Measurements from ENCODE around the gene MYOCOS. TPM values are rescaled to one million over a fixed set of nuclear protein-coding genes. Genes with fewer than 3 reads are reported as not detected.
"Not testable (repeated sequence)": the region's sequence is repeated elsewhere in the genome, so short reads cannot be mapped to it uniquely, and the experiment has no call there.

MYOCOS gene
- total and polyA plus RNA-seq, 12 donors = 0.06 TPM; not detected in 11

DNA sequence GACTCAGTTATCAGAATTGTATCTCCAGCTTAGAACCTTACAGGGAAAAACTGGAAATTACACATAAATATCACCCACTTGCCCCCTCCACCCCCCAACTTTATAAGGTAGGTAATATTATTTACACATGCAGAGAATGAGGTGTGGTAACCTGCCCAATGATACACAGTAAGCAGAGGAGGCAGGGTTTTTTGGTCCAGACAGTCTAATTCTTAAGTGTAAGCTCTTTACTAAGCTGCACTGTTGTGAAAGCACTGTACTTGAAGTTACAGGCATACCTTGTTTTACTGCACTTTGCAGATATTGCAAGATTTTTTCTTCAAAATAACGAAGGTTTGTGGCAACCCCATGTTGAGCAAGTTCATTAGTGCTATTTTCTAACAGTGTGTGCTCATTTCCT lies 24.8 kb upstream of the MYOCOS start:
- 57 to 77% (median 71%) methylated on average over 1 of the region's 1 CpG for WGBS, 4 donors
- H3K36me3 ChIP-seq (replicated peaks in 1 of 2) = peaks cover 0 to 9% of the 10 kb centered on the region in 2 donors
- H3K9me3 ChIP-seq (replicated peaks in 1 of 3) = no peaks in the 10 kb centered on the region
- no peak for DNase-seq
- H3K4me3 ChIP-seq = no peak overlapping the region
- no peaks in the 10 kb centered on the region for H3K4me1 ChIP-seq (replicated peaks in 1 of 2)
- TF ChIP-seq, protein P1, sequence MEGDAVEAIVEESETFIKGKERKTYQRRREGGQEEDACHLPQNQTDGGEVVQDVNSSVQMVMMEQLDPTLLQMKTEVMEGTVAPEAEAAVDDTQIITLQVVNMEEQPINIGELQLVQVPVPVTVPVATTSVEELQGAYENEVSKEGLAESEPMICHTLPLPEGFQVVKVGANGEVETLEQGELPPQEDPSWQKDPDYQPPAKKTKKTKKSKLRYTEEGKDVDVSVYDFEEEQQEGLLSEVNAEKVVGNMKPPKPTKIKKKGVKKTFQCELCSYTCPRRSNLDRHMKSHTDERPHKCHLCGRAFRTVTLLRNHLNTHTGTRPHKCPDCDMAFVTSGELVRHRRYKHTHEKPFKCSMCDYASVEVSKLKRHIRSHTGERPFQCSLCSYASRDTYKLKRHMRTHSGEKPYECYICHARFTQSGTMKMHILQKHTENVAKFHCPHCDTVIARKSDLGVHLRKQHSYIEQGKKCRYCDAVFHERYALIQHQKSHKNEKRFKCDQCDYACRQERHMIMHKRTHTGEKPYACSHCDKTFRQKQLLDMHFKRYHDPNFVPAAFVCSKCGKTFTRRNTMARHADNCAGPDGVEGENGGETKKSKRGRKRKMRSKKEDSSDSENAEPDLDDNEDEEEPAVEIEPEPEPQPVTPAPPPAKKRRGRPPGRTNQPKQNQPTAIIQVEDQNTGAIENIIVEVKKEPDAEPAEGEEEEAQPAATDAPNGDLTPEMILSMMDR (IDR thresholded peaks at IDR 0.05) = no peak
- TF ChIP-seq POLR2A (IDR thresholded peaks at IDR 0.05) = no peak
- intact Hi-C loops (cut with DNase I) = no loop called here
- H3K27me3 ChIP-seq = no peaks in the 10 kb centered on the region
- H3K27ac ChIP-seq = no peak overlapping the region

DNA sequence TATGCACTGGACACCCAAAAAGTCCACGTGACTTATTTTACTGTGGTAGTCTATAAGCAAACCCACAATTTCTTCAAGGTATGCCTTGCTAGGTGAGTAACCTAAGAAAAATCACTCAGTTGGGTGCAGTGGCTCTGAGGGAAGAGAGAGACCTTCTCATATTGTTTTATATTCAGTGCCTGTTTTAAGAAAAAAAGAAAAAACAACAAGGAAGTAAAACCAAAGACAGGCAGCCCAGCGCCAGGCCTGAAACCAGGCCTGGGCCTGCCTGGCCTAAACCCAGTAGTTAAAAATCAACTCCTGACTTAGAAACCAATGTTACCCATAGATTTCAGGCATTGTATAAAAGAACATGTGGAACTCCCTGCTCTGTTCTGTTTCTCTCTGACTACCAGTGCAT lies 21.7 kb upstream of the MYOCOS start:
- intact Hi-C loops (cut with DNase I); DNase-seq; H3K4me1 ChIP-seq (replicated peaks in 1 of 2); H3K27me3 ChIP-seq; H3K27ac ChIP-seq; H3K9me3 ChIP-seq (replicated peaks in 1 of 3); H3K36me3 ChIP-seq (replicated peaks in 1 of 2); H3K4me3 ChIP-seq: not testable (repeated sequence)
- 92 to 100% (median 93%) methylated on average over 2 of the region's 2 CpGs for WGBS, 4 donors

DNA sequence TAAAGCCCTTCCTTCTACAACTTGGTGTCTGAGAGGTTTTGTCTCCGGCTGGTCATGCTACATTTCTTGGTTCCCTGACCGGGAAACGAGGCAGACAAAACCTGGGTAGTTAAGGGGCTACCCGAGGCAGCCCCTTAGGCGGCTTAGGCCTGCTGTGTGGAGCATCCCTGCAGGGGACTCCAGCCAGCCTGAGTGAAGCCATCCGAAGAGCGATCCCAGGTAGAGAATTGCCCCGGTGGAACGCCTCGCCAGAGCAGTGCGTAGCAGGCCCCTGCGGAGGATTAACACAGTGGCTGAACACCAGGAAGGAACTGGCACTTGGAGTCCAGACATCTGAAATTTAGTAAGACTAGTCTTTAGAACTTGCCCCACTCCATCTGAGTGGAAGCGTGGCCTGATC lies 21.2 kb upstream of the MYOCOS start:
- 82 to 100% (median 97%) methylated on average over 3 to 13 of the region's 13 CpGs for WGBS, 4 donors
- no peaks in the 10 kb centered on the region for H3K4me1 ChIP-seq (replicated peaks in 1 of 2)
- no peak overlapping the region for H3K27ac ChIP-seq
- no peaks in the 10 kb centered on the region for H3K9me3 ChIP-seq (replicated peaks in 1 of 3)
- H3K36me3 ChIP-seq (replicated peaks in 1 of 2) = no peaks in the 10 kb centered on the region
- no peak for DNase-seq
- intact Hi-C loops (cut with DNase I) = no loop called here
- no peaks in the 10 kb centered on the region for H3K27me3 ChIP-seq
- no peak overlapping the region for H3K4me3 ChIP-seq
- no peak for TF ChIP-seq POLR2A (IDR thresholded peaks at IDR 0.05)
- TF ChIP-seq, protein P1 (IDR thresholded peaks at IDR 0.05) = no peak

DNA sequence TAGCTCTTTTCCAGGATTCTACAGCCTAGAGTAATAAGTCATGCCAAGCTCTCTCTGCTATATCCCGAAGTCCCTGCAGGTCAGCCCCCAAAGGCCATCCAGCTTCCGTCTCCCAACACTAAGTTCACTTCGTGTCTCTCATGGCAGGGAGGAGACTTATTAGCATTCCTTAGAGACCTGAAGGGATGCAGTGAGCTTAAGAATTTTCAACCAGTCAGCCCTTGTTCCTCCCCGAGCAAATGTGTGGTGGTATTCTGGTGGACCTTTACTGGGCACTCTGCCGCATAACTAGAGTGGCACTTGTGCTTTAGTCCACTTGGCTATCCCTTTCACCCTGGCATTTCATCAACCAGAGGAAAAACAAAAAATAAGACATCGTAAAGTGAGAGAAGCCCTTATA lies 19.0 kb upstream of the MYOCOS start:
- H3K9me3 ChIP-seq (replicated peaks in 1 of 3); H3K36me3 ChIP-seq (replicated peaks in 1 of 2); H3K4me3 ChIP-seq; DNase-seq; H3K27ac ChIP-seq; intact Hi-C loops (cut with DNase I); H3K4me1 ChIP-seq (replicated peaks in 1 of 2); H3K27me3 ChIP-seq: not testable (repeated sequence)
- 78 to 94% (median 83%) methylated on average over 3 to 6 of the region's 6 CpGs for WGBS, 4 donors

DNA sequence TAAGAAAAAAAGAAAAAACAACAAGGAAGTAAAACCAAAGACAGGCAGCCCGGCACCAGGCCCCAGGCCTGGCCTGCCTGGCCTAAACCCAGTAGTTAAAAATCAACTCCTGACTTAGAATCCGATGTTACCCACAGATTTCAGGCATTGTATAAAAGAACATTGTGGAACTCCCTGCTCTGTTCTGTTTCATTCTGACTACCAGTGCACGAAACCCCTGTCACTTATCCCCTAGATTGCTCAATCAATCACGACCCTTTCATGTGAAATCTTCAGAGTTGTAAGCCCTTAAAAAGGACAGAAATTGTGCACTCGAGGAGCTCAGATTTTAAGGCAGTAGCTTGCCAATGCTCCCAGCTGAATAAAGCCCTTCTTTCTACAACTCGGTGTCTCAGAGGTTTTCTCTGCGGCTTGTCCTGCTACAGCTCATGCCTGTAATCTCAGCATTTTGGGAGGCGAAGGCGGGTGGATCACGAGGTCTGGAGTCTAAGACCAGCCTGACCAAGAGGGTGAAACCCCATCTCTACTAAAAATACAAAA lies 15.6 kb upstream of the MYOCOS start:
- intact Hi-C loops (cut with DNase I) = no loop called here

More for the DNA sequence above, 15.6 kb upstream of the MYOCOS start:
- TF ChIP-seq, protein P1 (IDR thresholded peaks at IDR 0.05) = no peak
- TF ChIP-seq POLR2A (IDR thresholded peaks at IDR 0.05) = no peak
- no peaks in the 10 kb centered on the region for H3K27me3 ChIP-seq
- DNase-seq = no peak
- no peak overlapping the region for H3K4me3 ChIP-seq
- no peaks in the 10 kb centered on the region for H3K9me3 ChIP-seq (replicated peaks in 1 of 3)
- H3K4me1 ChIP-seq (replicated peaks in 1 of 2) = no peaks in the 10 kb centered on the region
- H3K27ac ChIP-seq = no peak overlapping the region
- H3K36me3 ChIP-seq (replicated peaks in 1 of 2) = no peaks in the 10 kb centered on the region
- WGBS, 4 donors = 76 to 82% (median 81%) methylated on average over 10 of the region's 10 CpGs
